Breast epithelium (tissue), 4 donors: Measurements from ENCODE around the gene HADHB. TPM values are rescaled to one million over a fixed set of nuclear protein-coding genes. Genes with fewer than 3 reads are reported as not detected.

Experiments
- DNase-seq, 2 donors: peaks; one replicate each; pipeline ENCODE4 v3.0.0-alpha.2; 2019; ENCODE audit warnings: low spot score in 2 of 2
- H3K27ac ChIP-seq, 2 donors: fragments of 200-600 bp; sonication (generic) in 1 of 2; one replicate each; pipeline ENCODE4 v1.5.1; 2016 to 2019; ENCODE audit warnings: mild to moderate bottlenecking in 1 of 2
- H3K27me3 ChIP-seq, 2 donors: fragments of 200-600 bp; sonication (generic) in 1 of 2; one replicate each; pipeline versions ENCODE4 v1.5.1 to v1.6.0; 2017 to 2019; ENCODE audit warnings: control low read depth in 1 of 2, mild to moderate bottlenecking in 1 of 2
- H3K36me3 ChIP-seq: fragments of 200-600 bp; one replicate; pipeline ENCODE4 v1.5.1; 2019
- H3K4me1 ChIP-seq, 2 donors: fragments of 200-600 bp; sonication (generic); one replicate each; pipeline ENCODE4 v1.5.1; 2016 to 2019; ENCODE audit warnings: control low read depth in 1 of 2
- H3K4me3 ChIP-seq, 3 donors: fragments of 200-600 bp; sonication (generic); 1 replicate in 2 of 3; 2 replicates in 1 of 3; pipeline ENCODE4 v1.5.1; 2016 to 2019; ENCODE audit warnings: mild to moderate bottlenecking in 3 of 3, moderate library complexity in 2 of 3
- H3K9me3 ChIP-seq, 2 donors: fragments of 200-600 bp; sonication (generic) in 1 of 2; one replicate each; pipeline ENCODE4 v1.5.1; 2016 to 2019; ENCODE audit warnings: control low read depth in 1 of 2
- POLR2A ChIP-seq: fragments of 450-650 bp; IDR thresholded peaks from one replicate; pipeline ENCODE4 v1.6.1; 2016; ENCODE audit warnings: antibody characterized with exemption, mild to moderate bottlenecking, moderate library complexity
- POLR2AphosphoS5 ChIP-seq, 3 donors: sonication (generic); formaldehyde crosslinking; IDR thresholded peaks; one replicate each; pipeline ENCODE4 v1.6.1; 2017; ENCODE audit warnings: antibody characterized with exemption in 3 of 3
- intact Hi-C: fragments of 100-400 bp; cut with DNase I; formaldehyde crosslinking; loops from one replicate; pipeline ENCODE4 v1.15.1; 2023; ENCODE audit warnings: low total_unique reads
- total RNA-seq, 3 donors: library from RNA; depleted of rRNA; stranded (reverse); fragments of >200 nt; gene quantifications; one replicate each; pipeline ENCODE4 v1.1.0, GENCODE V29; 2016
- TF ChIP-seq, protein P1 (sequence below), 3 donors: fragments of 450-650 bp; IDR thresholded peaks; one replicate each; pipeline ENCODE4 v1.5.1; 2016 to 2017; ENCODE audit warnings: antibody characterized with exemption in 3 of 3, mild to moderate bottlenecking in 3 of 3, moderate library complexity in 3 of 3

The HADHB gene
- 100 to 1,000 TPM; 139 to 157 (median 147) TPM for total RNA-seq

DNA sequence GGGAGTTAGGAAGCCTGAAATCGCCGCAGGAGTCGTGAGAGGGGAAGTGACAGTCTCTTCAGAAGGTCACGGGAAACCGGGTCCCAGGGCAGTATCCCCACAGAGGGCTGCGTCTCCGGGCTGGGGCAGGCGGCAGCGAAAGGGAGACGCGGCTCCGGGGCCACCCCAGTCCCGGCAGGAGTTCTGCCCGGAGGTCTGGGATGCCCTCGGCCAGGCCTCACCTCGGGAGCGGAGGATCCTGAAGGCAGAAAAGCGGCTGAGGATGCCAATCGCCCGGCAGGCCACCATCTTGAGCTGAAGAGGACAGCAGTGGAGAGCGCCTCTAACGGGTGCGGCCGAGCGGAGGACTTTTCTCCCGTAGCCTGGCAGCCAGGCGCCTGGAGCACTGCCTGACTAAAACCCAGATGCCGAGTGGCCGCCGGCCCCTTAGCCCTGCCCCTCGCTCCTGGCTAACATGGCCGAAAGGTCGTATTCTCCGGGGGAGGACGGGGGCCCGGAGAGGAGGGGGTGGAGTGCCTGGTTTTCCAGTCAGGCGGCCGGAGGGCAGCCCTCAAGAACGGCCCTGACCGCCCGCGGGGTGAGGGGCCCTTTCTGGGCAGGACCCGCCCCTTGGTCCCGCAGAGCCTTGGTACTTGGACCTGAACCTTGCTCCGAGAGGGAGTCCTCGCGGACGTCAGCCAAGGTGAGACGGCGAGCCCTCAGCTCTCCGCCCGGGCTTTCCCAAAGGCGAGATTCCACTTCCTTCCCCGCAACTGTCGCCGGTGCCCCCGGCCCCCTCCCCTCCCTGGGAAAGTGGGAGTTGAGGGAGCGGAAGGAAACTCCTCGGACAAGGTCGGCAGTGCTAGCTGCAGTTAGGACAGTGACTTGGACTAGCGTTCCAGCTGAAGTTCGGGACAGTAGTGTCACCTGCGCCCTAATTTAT is at the start of gene HADHB, which contains the start of gene HADHA:
Gene HADHB, plus strand, starts transcription at position 631 of the 922 bp plus-strand sequence. CDS start 9,316 bp downstream, outside the sequence.
Gene HADHA, minus strand, starts transcription at position 324 of the 922 bp plus-strand sequence. Its CDS starts 36 bp downstream, at position 288.
- DNase-seq: peak; percentile 84
- Histone ChIP-seq H3K27me3 (no peaks in the 10 kb centered on the region), H3K4me1 (peaks cover 0 to 8% of the 10 kb centered on the region in 2 donors), H3K9me3 (no peaks in the 10 kb centered on the region), H3K27ac (peak within 1 kb of the TSS; percentile 98 to 99), H3K36me3 (no peaks in the 10 kb centered on the region), H3K4me3 (peak within 1 kb of the TSS; percentile 68 to 97 (median 83))
- peak; percentile 86 to 89 (median 86) for TF ChIP-seq POLR2AphosphoS5 (IDR thresholded peaks at IDR 0.05)
- peak; percentile 72 for TF ChIP-seq POLR2A
- TF ChIP-seq, protein P1, sequence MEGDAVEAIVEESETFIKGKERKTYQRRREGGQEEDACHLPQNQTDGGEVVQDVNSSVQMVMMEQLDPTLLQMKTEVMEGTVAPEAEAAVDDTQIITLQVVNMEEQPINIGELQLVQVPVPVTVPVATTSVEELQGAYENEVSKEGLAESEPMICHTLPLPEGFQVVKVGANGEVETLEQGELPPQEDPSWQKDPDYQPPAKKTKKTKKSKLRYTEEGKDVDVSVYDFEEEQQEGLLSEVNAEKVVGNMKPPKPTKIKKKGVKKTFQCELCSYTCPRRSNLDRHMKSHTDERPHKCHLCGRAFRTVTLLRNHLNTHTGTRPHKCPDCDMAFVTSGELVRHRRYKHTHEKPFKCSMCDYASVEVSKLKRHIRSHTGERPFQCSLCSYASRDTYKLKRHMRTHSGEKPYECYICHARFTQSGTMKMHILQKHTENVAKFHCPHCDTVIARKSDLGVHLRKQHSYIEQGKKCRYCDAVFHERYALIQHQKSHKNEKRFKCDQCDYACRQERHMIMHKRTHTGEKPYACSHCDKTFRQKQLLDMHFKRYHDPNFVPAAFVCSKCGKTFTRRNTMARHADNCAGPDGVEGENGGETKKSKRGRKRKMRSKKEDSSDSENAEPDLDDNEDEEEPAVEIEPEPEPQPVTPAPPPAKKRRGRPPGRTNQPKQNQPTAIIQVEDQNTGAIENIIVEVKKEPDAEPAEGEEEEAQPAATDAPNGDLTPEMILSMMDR (IDR thresholded peaks at IDR 0.05): peak; percentile 22 to 46 (median 34)
- intact Hi-C loops: loop anchor here (10.0 kb wide), 1 partner anchor 80 kb away; no protein-coding TSS in a partner anchor

DNA sequence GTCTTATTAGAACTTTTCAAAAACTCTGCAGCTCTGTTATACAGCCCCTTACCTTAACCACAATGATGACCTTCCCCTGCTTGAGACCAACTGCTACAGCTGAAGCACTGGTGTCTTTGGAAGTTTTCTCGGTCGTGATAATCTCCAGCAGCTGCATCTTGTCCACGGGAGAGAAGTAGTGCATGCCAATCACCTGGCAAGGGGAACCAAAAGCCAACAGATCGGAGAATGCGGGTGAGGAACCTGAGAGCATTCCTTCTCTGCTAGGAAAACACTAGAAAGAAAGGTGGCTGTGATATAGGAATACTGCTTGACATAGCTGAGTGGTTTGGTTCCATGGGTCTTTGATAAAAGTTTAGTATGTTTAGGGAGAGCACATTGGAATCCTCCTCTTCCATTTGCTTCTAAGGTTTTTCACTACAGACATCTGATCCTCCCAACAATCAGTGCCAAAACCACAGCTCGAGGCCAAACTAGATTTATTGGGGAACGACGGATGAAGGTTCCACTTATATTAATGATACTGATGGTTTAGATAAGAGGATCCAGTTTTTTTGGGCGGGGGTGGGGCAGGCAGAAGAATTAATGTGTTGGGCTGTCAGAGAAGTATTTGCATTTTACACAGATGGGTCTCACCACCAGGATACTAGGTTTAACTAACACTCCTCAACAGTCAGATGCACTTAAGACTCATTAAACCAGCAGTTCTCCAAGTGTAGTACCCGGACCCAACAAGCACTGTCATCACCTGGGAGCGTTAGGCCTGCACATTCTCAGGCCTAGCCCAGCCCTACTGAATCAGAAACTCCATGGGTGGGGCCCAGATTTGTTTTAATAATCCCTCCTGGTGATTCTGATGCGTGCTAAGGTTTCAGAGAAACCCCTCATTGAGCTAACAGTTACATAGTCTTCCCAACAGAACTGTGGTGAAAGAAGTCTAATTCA is 49.4 kb upstream of the HADHB start:
- TF ChIP-seq POLR2A (no peak), POLR2AphosphoS5 (IDR thresholded peaks at IDR 0.05) (no peak)
- TF ChIP-seq, protein P1 (IDR thresholded peaks at IDR 0.05): no peak

GRCh38 chr2:26196683-26197418 is 47.9 kb upstream of the HADHB start:
- Histone ChIP-seq H3K36me3 (no peaks in the 10 kb centered on the region), H3K9me3 (no peaks in the 10 kb centered on the region), H3K27me3 (no peaks in the 10 kb centered on the region), H3K27ac (no peak overlapping the region), H3K4me1 (no peaks in the 10 kb centered on the region), H3K4me3 (no peak overlapping the region)
- TF ChIP-seq POLR2A (no peak), POLR2AphosphoS5 (IDR thresholded peaks at IDR 0.05) (no peak)
- TF ChIP-seq, protein P1 (IDR thresholded peaks at IDR 0.05): no peak
- intact Hi-C loops: no loop called here
- DNase-seq: no peak

More for the DNA sequence above, 49.4 kb upstream of the HADHB start:
- H3K9me3 ChIP-seq: no peaks in the 10 kb centered on the region
- no peak overlapping the region for H3K4me3 ChIP-seq
- H3K4me1 ChIP-seq: no peaks in the 10 kb centered on the region
- H3K27ac ChIP-seq: no peak overlapping the region
- DNase-seq: no peak
- H3K36me3 ChIP-seq: no peaks in the 10 kb centered on the region
- intact Hi-C loops: no loop called here
- no peaks in the 10 kb centered on the region for H3K27me3 ChIP-seq

DNA sequence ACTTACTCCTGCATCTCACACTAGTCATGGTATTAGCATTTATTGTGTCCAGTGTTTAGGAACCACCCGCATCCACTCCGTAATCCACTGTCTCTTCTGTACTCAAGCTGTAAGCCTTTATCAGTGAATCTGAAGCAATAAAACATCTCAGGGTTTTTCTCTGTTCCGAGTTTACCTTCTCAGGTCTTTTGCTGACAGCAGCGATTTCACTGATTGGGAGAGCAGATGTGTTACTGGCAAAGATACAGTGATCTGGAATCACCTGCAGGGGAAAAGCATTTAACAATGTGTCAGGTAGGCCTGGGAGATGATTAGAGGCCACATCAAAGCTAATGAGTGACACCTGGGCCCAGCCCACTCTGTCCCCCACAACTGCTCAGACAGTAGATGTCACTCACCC is 47.2 kb upstream of the HADHB start:
- Histone ChIP-seq H3K9me3 (no peaks in the 10 kb centered on the region), H3K27me3 (no peaks in the 10 kb centered on the region), H3K4me1 (no peaks in the 10 kb centered on the region), H3K36me3 (no peaks in the 10 kb centered on the region), H3K4me3 (no peak overlapping the region), H3K27ac (no peak overlapping the region)
- DNase-seq: no peak
- TF ChIP-seq, protein P1 (IDR thresholded peaks at IDR 0.05): no peak
- TF ChIP-seq POLR2AphosphoS5 (IDR thresholded peaks at IDR 0.05) (no peak), POLR2A (no peak)
- intact Hi-C loops: no loop called here
